ENCODE measurements around the gene HDAC4.

- no peak for TF ChIP-seq CTCF (IDR thresholded peaks at IDR 0.05 in 2 of 3, conservative IDR thresholded peaks at IDR 0.05 in 1 of 3; ENCODE audit: borderline replicate concordance in 1 of 3, insufficient read depth in 1 of 3, low read depth in 2 of 3, low read length in 2 of 3)
- no peak for TF ChIP-seq ZNF274 (IDR thresholded peaks at IDR 0.05; ENCODE audit: low read depth, low read length)
- no peak for TF ChIP-seq POLR2A (IDR thresholded peaks at IDR 0.05; ENCODE audit: borderline replicate concordance, extremely low read depth, insufficient read depth, insufficient read length)
- TF ChIP-seq JUND (IDR thresholded peaks at IDR 0.05): no peak
- TF ChIP-seq ZFX (IDR thresholded peaks at IDR 0.05): no peak
- TF ChIP-seq EZH2 (IDR thresholded peaks at IDR 0.05): no peak
- TF ChIP-seq EZH2phosphoT487 (IDR thresholded peaks at IDR 0.05; ENCODE audit: borderline replicate concordance): no peak
- TF ChIP-seq ATF3 (IDR thresholded peaks at IDR 0.05): no peak
- TF ChIP-seq SIN3A (IDR thresholded peaks at IDR 0.05; ENCODE audit: low read depth): no peak
These were observed 207.4 kb downstream of the HDAC4 start for GRCh38 chr2:239193401-239193811.
